Activated CD4-positive, alpha-beta T cell treated with anti-CD3 and anti-CD28 coated beads, Interleukin-2, amount 10 ng/mL, durations not matched to agents 7 days and 5 days (primary cell): Measurements from ENCODE around the gene HIVEP3. TPM values are rescaled to one million over a fixed set of nuclear protein-coding genes. Genes with fewer than 3 reads are reported as not detected.

Experiments
- CTCF ChIA-PET: fragments of 350-600 bp; sonication (Branson Sonifier 250); formaldehyde crosslinking; loops from one replicate; lab custom pipeline; 2021; ENCODE audit warnings: antibody characterized with exemption; lab: Charles Lee
- POLR2A ChIA-PET: fragments of 350-600 bp; sonication (Branson Sonifier 250); formaldehyde crosslinking; loops from one replicate; lab custom pipeline; 2021; ENCODE audit warnings: antibody characterized with exemption; lab: Charles Lee
- DNase-seq: peaks from one replicate; pipeline ENCODE4 v3.0.0-alpha.2; 2020
- H3K27ac Mint-ChIP-seq: one replicate; pipeline ENCODE4 v1.8.0; 2021; ENCODE audit warnings: mild to moderate bottlenecking, moderate library complexity, mixed read lengths
- H3K27me3 Mint-ChIP-seq: one replicate; pipeline ENCODE4 v1.8.0; 2021; ENCODE audit warnings: mixed read lengths
- H3K36me3 Mint-ChIP-seq: one replicate; pipeline ENCODE4 v1.8.0; 2021; ENCODE audit warnings: low read depth, mixed read lengths
- H3K4me1 Mint-ChIP-seq: one replicate; pipeline ENCODE4 v1.8.0; 2021; ENCODE audit warnings: mixed read lengths
- H3K4me3 Mint-ChIP-seq: one replicate; pipeline ENCODE4 v1.8.0; 2021; ENCODE audit warnings: mild to moderate bottlenecking, moderate library complexity, mixed read lengths
- H3K9me3 Mint-ChIP-seq: one replicate; pipeline ENCODE4 v1.8.0; 2021; ENCODE audit warnings: mixed read lengths
- total RNA-seq, 2 experiments: library from RNA; stranded (reverse); gene quantifications; one replicate each; pipeline ENCODE4 v1.2.3, GENCODE V29; 2021

The HIVEP3 gene
- total RNA-seq, 2 experiments from 2014 or later, result 18.4 to 21.5 TPM

DNA sequence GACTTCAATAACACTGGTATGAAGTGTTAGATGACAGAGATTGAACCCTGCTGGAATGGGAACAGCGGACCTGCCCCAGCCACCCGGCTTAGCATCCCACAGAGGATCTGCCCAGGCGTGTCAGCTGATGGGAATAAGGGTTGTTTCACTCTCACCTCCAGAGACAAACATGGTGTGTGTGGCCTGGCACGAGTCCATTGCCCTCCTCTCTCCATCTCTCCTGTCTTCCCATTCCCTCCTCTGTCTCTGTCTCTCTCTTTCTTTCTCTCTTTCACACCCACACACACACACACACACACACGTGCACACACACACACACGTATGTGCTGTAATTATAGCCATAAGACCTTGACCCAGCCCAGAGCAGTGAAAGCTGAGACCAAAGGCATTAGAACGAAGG is 200.2 kb downstream of the HIVEP3 start:
- H3K4me1 Mint-ChIP-seq, result peaks cover 38% of the 10 kb centered on the region

DNA sequence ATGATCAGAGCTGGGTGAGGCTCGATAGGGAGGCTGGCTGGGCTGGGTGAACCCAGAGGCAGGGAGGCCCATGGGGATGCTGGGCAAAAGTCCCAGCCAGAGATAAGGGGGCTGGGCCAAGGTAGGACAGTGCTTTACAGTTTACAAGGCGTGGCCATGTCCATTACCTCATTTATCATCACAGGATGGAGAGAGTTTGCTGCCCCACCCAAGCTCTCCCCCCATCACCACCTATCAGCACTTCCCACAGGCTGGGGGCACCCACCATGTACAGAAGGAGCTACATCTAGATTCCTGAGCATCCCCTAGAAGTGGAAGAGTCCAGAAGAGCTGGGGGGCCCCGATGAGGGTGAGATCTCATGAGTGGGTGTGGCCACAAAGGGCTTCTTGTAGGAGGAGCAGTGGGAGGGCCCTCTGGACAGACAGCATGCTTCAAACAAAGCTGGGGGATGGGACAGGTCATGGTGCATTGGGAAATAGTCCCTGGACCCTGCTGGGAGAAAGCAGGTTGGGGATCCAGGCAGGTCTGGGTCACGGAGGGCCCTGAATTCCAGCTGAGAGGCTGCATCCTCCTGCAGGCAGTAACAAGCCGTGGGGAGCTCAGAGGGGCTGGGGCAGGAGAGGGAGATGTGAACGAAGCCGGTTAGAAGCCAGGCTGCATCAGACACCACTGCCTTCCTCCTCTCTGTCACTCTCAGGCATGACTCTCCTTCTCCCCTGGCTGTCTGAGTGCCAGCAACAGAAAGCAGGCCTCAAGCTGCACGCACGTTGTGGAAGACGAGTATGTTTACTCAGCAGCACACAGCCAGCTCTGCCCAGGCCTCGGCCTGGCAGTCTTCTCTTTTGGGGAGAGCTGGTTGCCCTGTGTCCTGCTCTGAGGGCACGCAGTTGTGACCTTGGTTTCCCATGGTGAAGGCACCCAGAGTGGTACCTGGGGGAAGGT is 202.3 kb downstream of the HIVEP3 start:
- CTCF ChIA-PET, result interaction anchor here (0.9 to 1.3 kb wide), 3 partner anchors 11 to 18 kb away, joined by 3 read pairs; no protein-coding TSS in a partner anchor
- H3K4me1 Mint-ChIP-seq, result peaks cover 25% of the 10 kb centered on the region

More for the DNA sequence above, 200.2 kb downstream of the HIVEP3 start:
- POLR2A ChIA-PET, result no interaction called here
- CTCF ChIA-PET, result no interaction called here
- no peaks in the 10 kb centered on the region for H3K36me3 Mint-ChIP-seq
- H3K27me3 Mint-ChIP-seq, result no peaks in the 10 kb centered on the region
- no peak overlapping the region for H3K4me3 Mint-ChIP-seq
- no peaks in the 10 kb centered on the region for H3K9me3 Mint-ChIP-seq
- no peak for DNase-seq
- no peak overlapping the region for H3K27ac Mint-ChIP-seq

DNA sequence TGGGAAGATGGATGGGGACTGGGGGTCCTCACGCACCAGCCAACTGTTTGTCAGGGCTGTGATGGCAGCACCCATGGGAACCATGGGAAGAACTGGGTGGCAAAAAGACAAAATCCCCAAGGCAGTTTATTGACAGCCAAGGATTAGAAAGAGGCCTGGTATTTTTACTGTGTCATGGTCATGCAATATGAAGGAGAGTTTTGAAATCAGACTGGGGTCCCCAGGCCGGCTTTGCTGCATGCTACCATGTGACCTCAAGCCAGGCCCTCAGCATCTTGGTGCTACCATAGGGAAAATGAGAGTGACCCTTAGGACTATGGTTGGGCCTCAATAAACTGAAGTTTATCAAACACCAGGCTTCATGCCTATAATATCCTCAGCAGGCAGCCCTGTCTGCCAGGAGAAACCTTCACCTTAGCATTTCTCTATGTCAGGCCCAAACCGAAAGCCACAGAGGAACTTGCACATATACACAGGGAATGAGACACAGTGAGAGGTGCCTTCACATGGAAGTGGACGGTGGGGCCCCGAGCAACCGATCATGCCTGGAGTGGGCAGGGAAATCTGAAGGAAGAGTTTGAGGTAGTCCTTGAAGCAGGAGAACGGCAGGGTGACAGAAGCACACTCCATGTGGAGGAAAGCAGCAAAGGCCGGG is 203.2 kb downstream of the HIVEP3 start:
- Mint-ChIP-seq H3K27me3 (no peaks in the 10 kb centered on the region), H3K36me3 (no peaks in the 10 kb centered on the region), H3K4me3 (no peak overlapping the region), H3K4me1 (peaks cover 16% of the 10 kb centered on the region), H3K9me3 (no peaks in the 10 kb centered on the region), H3K27ac (peak overlapping the region; percentile 9)
- CTCF ChIA-PET, result no interaction called here
- POLR2A ChIA-PET, result no interaction called here
- DNase-seq, result no peak

More for the DNA sequence above, 202.3 kb downstream of the HIVEP3 start:
- no peak overlapping the region for H3K4me3 Mint-ChIP-seq
- no peaks in the 10 kb centered on the region for H3K9me3 Mint-ChIP-seq
- DNase-seq, result no peak
- H3K27ac Mint-ChIP-seq, result peak overlapping the region; percentile 21
- POLR2A ChIA-PET, result no interaction called here
- H3K36me3 Mint-ChIP-seq, result no peaks in the 10 kb centered on the region
- no peaks in the 10 kb centered on the region for H3K27me3 Mint-ChIP-seq

DNA sequence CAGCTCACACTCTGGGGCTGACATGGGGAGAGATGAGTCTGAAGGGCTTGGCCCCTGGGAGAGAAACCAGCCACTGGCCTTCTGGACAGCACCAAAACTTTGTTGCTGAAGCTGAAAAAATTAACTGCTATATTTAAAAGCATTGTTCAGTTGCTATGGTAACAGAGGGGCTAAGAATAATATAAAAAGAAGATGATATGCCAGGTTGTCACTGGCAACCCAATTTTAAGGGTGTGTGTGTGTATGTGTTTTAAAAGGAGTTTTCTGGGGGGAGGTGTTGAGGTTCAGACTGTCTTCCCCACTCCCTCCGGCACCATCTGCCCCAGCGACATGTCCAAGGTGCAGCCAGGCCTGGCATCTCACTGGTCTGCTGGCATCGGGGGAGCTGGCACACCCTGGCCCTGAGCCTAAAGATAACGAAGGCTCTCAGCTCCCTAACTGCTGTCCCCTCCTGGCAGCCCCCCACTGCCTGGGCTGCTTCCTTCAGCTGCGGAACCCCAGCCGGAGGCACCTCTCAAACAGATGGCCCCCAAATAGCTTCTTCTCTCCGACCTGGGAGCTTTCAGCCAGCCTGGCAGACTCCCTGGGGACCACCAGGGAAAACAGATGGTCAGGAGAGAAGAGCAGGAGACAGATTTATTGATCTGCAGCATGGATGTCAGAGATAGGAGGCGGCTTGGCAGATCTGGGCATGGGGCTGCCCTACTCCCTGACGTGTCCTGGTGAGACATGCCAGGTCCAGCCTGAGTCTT is 203.9 kb downstream of the HIVEP3 start:
- Mint-ChIP-seq H3K27ac (no peak overlapping the region), H3K36me3 (no peaks in the 10 kb centered on the region), H3K27me3 (no peaks in the 10 kb centered on the region), H3K4me3 (no peak overlapping the region), H3K9me3 (no peaks in the 10 kb centered on the region), H3K4me1 (peaks cover 15% of the 10 kb centered on the region)
- POLR2A ChIA-PET, result no interaction called here
- CTCF ChIA-PET, result interaction anchor here (1.4 kb wide), 1 partner anchor 12 kb away, joined by 4 read pairs; no protein-coding TSS in a partner anchor
- no peak for DNase-seq

DNA sequence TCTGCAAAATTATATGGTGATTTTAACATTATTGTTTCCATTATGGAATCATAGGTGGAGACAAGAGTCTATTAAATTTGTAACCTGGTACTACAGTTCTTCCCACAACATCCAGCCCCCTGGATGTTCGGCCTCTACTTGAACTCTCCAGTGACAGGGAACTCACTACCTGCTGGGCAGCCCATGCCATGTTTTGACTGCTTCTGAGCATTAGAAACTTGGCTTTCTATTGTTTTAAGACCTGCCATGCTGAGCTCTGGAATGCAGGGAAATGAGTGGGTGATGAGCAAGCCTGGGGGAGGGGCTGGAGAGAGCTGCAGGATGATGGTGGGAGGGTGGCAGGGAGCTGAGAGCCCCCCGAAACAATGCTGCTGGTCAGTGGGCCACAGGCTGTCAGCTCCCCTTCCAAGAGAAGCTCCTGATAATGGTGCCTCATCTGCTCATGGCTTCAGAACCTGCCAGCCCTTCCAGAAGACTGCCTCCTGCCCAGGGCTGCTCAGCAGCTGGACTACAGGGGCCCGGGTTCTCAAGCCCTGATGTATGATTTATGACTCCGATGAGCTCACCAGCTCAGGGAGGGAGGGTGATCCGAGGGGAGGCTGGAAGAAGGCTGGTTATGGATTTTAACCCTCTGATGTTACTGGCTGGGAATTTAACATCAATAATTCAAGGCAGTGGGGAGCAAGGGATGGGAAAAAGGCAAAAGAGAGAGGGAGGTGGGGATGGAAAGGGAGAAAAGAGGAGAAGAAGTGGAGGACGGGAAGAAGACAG is 205.0 kb downstream of the HIVEP3 start:
- POLR2A ChIA-PET, result no interaction called here
- CTCF ChIA-PET, result interaction anchor here (0.6 to 1.4 kb wide), 3 partner anchors 8 to 647 kb away, joined by 3 to 4 read pairs (median 4); no protein-coding TSS in a partner anchor
- no peaks in the 10 kb centered on the region for H3K27me3 Mint-ChIP-seq
- no peak for DNase-seq
- no peak overlapping the region for H3K27ac Mint-ChIP-seq
- H3K4me1 Mint-ChIP-seq, result peaks cover 21% of the 10 kb centered on the region
- H3K36me3 Mint-ChIP-seq, result no peaks in the 10 kb centered on the region
- no peak overlapping the region for H3K4me3 Mint-ChIP-seq
- H3K9me3 Mint-ChIP-seq, result no peaks in the 10 kb centered on the region

DNA sequence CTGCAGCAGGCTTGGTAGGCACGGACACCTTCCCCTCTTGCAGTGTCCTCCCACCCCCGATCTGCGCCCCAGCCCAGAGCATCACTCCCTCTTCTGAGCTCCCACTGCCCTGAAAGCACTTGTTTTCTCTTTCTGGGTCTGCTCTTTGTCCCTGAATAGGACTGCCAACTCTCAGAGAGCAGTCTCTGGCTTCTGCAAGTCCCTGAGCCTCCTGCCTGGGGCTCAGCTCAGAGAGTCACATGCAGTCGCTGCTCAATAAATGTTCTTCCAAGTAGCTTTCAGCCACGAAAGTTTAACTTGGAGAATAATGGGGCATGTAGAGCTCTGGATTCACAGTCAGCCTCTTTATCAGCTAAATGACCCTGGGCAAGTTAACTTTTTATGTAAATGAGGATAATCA is 205.6 kb downstream of the HIVEP3 start:
- H3K36me3 Mint-ChIP-seq, result no peaks in the 10 kb centered on the region
- no peaks in the 10 kb centered on the region for H3K27me3 Mint-ChIP-seq
- H3K4me1 Mint-ChIP-seq, result peaks cover 23% of the 10 kb centered on the region
- ChIA-PET POLR2A (no interaction called here), CTCF (interaction anchor here (0.9 kb wide), 1 partner anchor 9 kb away, joined by 4 read pairs; no protein-coding TSS in a partner anchor)
- DNase-seq, result no peak
- no peak overlapping the region for H3K27ac Mint-ChIP-seq
- H3K4me3 Mint-ChIP-seq, result no peak overlapping the region
- H3K9me3 Mint-ChIP-seq, result peaks cover 3% of the 10 kb centered on the region

DNA sequence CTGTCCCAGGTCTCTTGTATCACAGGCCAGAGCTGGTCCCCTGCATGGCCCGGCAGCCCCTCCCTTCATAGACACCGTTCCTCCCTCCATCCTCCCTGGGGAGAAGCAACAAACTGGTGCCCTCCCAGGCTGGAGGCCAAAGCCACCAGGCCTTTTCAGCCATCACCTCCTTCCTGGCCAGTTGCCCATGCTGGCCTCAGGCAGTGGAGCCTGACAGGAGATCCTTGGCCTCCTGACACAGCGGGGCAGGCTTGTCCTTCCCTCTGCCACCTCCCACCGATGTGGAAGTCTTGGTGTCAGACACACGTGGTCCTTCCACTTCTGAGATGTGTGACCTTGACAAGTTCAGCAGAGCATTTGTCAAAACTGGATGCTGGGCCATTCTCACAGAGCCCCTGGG is 206.0 kb downstream of the HIVEP3 start:
- DNase-seq, result no peak
- Mint-ChIP-seq H3K27ac (no peak overlapping the region), H3K36me3 (no peaks in the 10 kb centered on the region), H3K4me3 (no peak overlapping the region), H3K9me3 (peaks cover 3% of the 10 kb centered on the region), H3K27me3 (no peaks in the 10 kb centered on the region), H3K4me1 (peaks cover 25% of the 10 kb centered on the region)
- ChIA-PET POLR2A (no interaction called here), CTCF (interaction anchor here (0.9 kb wide), 1 partner anchor 9 kb away, joined by 4 read pairs; no protein-coding TSS in a partner anchor)

DNA sequence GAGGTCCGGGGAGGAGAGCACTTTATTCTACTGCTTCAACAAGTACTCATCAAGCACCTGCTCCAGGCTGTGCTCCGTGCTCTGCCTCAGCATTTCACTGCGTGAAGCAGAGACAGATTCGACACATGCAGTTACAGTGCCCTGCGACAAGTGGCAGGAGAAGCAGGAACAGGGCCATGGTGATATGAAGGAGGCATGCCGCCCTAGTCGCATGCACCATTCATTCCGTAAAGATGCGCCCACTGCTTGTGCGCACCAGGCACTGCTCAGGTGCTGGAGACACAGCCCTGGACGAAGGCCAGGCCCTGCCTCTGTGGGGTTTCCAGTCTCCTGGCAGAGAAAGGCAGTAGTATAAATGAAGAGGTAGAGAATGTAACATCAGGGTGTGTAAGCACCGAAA is 206.6 kb downstream of the HIVEP3 start:
- no peak for DNase-seq
- ChIA-PET CTCF (interaction anchor here (1.3 kb wide), 1 partner anchor 31 kb away, joined by 3 read pairs; no protein-coding TSS in a partner anchor), POLR2A (no interaction called here)
- H3K4me1 Mint-ChIP-seq, result peaks cover 22% of the 10 kb centered on the region
- H3K9me3 Mint-ChIP-seq, result peaks cover 3% of the 10 kb centered on the region
- H3K27ac Mint-ChIP-seq, result no peak overlapping the region
- H3K4me3 Mint-ChIP-seq, result no peak overlapping the region
- H3K27me3 Mint-ChIP-seq, result no peaks in the 10 kb centered on the region
- no peaks in the 10 kb centered on the region for H3K36me3 Mint-ChIP-seq

DNA sequence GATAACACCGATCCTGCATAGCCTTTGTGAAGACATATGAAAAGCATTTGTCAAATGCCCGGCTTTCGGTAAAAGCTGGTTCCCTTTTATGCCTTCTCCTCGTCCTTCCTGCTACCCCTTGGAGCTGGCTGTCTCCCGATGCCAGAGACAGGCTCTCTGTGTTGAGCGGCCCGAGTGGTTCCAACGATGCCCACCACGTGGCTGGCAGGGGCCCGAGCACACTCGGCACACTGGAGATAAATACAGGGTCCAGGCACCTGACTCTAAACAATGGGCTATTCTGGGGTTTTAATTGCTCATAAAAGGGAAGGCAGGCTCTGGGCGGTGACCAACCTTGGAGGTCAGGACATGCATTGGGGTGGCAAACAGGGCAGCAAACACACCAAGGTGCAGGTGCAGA is 207.1 kb downstream of the HIVEP3 start:
- Mint-ChIP-seq H3K27me3 (no peaks in the 10 kb centered on the region), H3K9me3 (peaks cover 3% of the 10 kb centered on the region), H3K4me1 (peaks cover 22% of the 10 kb centered on the region), H3K4me3 (no peak overlapping the region), H3K27ac (no peak overlapping the region), H3K36me3 (no peaks in the 10 kb centered on the region)
- no peak for DNase-seq
- POLR2A ChIA-PET, result no interaction called here
- CTCF ChIA-PET, result interaction anchor here (1.3 kb wide), 2 partner anchors 30 to 39 kb away, joined by 3 read pairs; no protein-coding TSS in a partner anchor

DNA sequence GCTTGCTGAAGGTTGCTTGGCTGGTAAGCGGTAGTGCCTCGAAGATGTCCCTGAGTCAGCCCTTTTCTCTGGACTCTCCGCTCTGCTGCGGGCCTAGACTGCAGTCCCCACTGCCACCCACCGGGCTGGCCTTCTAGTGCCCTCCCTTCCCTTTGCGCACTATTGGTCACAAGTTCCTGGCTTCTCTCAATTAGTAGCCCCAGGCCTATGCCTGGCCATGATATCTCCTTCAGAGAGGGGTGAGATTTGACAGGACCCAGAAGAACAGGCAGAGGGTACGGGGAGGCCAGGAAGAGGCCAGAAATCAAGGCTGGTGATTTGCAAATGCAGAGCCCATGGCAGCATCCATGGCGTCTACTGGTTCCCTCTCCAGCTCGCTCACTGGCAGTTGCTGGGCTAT is 207.7 kb downstream of the HIVEP3 start:
- peaks cover 19% of the 10 kb centered on the region for H3K4me1 Mint-ChIP-seq
- no peaks in the 10 kb centered on the region for H3K36me3 Mint-ChIP-seq
- peaks cover 3% of the 10 kb centered on the region for H3K9me3 Mint-ChIP-seq
- H3K27ac Mint-ChIP-seq, result no peak overlapping the region
- no peak overlapping the region for H3K4me3 Mint-ChIP-seq
- ChIA-PET POLR2A (no interaction called here), CTCF (interaction anchor here (1.3 to 1.6 kb wide), 4 partner anchors 14 to 47 kb away, joined by 3 to 4 read pairs (median 4); no protein-coding TSS in a partner anchor)
- no peak for DNase-seq
- H3K27me3 Mint-ChIP-seq, result no peaks in the 10 kb centered on the region

DNA sequence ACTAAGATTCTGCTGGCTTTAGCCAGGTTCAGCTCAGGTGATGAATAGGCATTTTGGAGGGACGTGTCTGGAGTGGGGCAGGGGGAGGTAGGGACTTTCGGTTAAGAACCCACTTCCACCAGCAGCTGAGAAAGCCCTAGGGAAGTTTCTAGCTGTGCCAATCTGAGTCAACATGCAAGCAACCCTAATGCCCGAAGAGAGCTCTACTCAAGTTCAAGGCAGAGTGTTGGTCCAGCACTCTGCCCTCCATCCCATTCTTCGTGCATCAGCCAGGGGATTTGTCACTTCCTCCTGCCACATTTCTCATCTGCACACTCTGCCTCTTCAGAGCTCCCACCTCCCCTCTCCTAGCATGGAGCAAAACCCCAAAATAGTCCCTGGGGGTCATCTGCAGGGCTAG is 208.8 kb downstream of the HIVEP3 start:
- DNase-seq, result no peak
- no peak overlapping the region for H3K27ac Mint-ChIP-seq
- CTCF ChIA-PET, result interaction anchor here (0.9 to 1.6 kb wide), 4 partner anchors 13 to 46 kb away, joined by 3 to 4 read pairs (median 4); no protein-coding TSS in a partner anchor
- peaks cover 15% of the 10 kb centered on the region for H3K4me1 Mint-ChIP-seq
- POLR2A ChIA-PET, result no interaction called here
- peaks cover 3% of the 10 kb centered on the region for H3K27me3 Mint-ChIP-seq
- no peaks in the 10 kb centered on the region for H3K36me3 Mint-ChIP-seq
- no peak overlapping the region for H3K4me3 Mint-ChIP-seq
- peaks cover 3% of the 10 kb centered on the region for H3K9me3 Mint-ChIP-seq
